ENCODE data around the gene LRFN4.

DNA sequence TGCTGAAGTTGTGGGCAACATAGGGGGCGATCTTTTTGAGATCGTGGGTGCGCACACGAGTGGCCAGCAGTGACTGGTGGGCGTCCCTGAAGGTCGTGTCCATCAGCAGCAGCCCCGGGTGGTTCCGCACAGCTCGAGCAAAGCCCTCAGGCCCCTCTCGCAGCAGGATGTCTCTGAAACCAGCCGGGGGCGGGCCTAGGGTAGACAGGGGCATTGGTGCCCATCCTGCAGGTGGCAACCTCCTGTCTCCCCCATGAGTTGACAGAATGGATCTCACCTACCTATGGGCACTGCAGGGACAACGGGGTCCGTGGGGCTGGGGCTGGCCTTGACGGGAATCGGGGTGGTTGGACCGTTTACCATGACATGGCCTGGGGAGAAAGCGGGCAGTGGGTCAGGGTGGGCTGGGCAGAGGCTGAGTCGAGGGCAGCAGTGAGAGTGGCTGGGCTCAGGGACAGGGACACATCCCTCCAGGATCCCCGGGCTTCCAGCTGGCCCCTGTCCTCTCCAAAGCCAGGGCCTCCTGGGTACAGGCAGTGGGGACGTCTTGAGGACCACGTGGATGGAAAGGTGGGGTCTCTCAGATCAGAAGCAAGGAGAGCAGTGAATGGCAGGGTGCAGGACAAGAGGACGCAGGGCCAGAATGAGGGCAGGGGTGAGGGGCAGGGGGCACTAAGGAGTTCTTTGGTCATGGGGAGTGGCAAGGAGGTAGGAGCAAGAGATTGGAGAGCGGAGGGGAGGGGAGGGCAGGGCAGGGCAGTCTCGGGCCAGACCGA, 4.2 kb upstream of the LRFN4 start:
- TF ChIP-seq CTCF (IDR thresholded peaks at IDR 0.05) (no peak), ZFX (IDR thresholded peaks at IDR 0.05; ENCODE audit: borderline replicate concordance) (no peak)
